Testis (tissue), 2 donors: ENCODE results near the gene ZBTB21.

Source experiments
- POLR2A ChIP-seq: fragments of 450-650 bp; IDR thresholded peaks from one replicate; pipeline ENCODE4 v1.6.1; 2017; ENCODE audit warnings: antibody characterized with exemption, mild to moderate bottlenecking, moderate library complexity
- TF ChIP-seq, protein P1 (sequence below), 3 experiments: fragments of 450-650 bp in 2 of 3; fragments of 200-600 bp in 1 of 3; sonication (generic) in 1 of 3; IDR thresholded peaks; one replicate each; pipeline ENCODE4 v1.5.1; 2016 to 2019; ENCODE audit warnings: antibody characterized with exemption in 3 of 3, mild to moderate bottlenecking in 2 of 3, moderate library complexity in 1 of 3

- TF ChIP-seq, protein P1, sequence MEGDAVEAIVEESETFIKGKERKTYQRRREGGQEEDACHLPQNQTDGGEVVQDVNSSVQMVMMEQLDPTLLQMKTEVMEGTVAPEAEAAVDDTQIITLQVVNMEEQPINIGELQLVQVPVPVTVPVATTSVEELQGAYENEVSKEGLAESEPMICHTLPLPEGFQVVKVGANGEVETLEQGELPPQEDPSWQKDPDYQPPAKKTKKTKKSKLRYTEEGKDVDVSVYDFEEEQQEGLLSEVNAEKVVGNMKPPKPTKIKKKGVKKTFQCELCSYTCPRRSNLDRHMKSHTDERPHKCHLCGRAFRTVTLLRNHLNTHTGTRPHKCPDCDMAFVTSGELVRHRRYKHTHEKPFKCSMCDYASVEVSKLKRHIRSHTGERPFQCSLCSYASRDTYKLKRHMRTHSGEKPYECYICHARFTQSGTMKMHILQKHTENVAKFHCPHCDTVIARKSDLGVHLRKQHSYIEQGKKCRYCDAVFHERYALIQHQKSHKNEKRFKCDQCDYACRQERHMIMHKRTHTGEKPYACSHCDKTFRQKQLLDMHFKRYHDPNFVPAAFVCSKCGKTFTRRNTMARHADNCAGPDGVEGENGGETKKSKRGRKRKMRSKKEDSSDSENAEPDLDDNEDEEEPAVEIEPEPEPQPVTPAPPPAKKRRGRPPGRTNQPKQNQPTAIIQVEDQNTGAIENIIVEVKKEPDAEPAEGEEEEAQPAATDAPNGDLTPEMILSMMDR (IDR thresholded peaks at IDR 0.05) = no peak
- TF ChIP-seq POLR2A = no peak
These were observed 6.9 kb upstream of the ZBTB21 start for GRCh38 chr21:42017022-42017421.
